BLaER1 treated with 17β-estradiol and CSF1 and Interleukin-3, amounts not matched to agents 10 nM and 100 nM (cell line): Measurements from ENCODE around the gene MYOCD.

Experiments used
- H3K27ac ChIP-seq, 11 experiments: shearing (Covaris generic); formaldehyde crosslinking; 2 replicates each; pipeline ENCODE4 v1.8.1; 2022
- H3K27me3 ChIP-seq, 11 experiments: shearing (Covaris generic); formaldehyde crosslinking; 2 replicates each; pipeline ENCODE4 v1.8.1; 2022
- H3K36me3 ChIP-seq, 11 experiments: shearing (Covaris generic); formaldehyde crosslinking; 2 replicates each; pipeline ENCODE4 v1.8.1; 2022
- H3K4me1 ChIP-seq, 10 experiments: shearing (Covaris generic); formaldehyde crosslinking; 2 replicates each; pipeline ENCODE4 v1.8.1; 2022
- H3K4me2 ChIP-seq, 11 experiments: shearing (Covaris generic); formaldehyde crosslinking; 2 replicates each; pipeline ENCODE4 v1.8.1; 2022
- H3K4me3 ChIP-seq, 10 experiments: shearing (Covaris generic); formaldehyde crosslinking; 2 replicates each; pipeline ENCODE4 v1.8.1; 2022
- H3K9ac ChIP-seq, 11 experiments: shearing (Covaris generic); formaldehyde crosslinking; 2 replicates each; pipeline ENCODE4 v1.8.1; 2022
- H3K9me3 ChIP-seq, 11 experiments: shearing (Covaris generic); formaldehyde crosslinking; replicated peaks in 1 of 11; 2 replicates each; pipeline ENCODE4 v1.8.1; 2022
- H4K20me1 ChIP-seq, 11 experiments: shearing (Covaris generic); formaldehyde crosslinking; 2 replicates each; pipeline ENCODE4 v1.8.1; 2022
- Cebpa-rat ChIP-seq, 11 experiments: shearing (Covaris generic); IDR thresholded peaks; 2 replicates each; pipeline ENCODE4 v1.8.1; 2022

The MYOCD gene

GRCh38 chr17:12731839-12732238 is 66.1 kb downstream of the MYOCD start:
- H4K20me1 ChIP-seq = no peaks in the 10 kb centered on the region
- no peak for TF ChIP-seq Cebpa-rat (IDR thresholded peaks at IDR 0.05)
- H3K27me3 ChIP-seq = no peaks in the 10 kb centered on the region
- no peaks in the 10 kb centered on the region for H3K9me3 ChIP-seq
- H3K4me2 ChIP-seq = no peak overlapping the region
- H3K4me1 ChIP-seq = no peaks in the 10 kb centered on the region
- no peak overlapping the region for H3K9ac ChIP-seq
- no peaks in the 10 kb centered on the region for H3K36me3 ChIP-seq
- H3K4me3 ChIP-seq = no peak overlapping the region
- no peak overlapping the region for H3K27ac ChIP-seq

GRCh38 chr17:12732366-12732765 is 66.7 kb downstream of the MYOCD start:
- no peaks in the 10 kb centered on the region for H3K9me3 ChIP-seq
- no peaks in the 10 kb centered on the region for H3K4me1 ChIP-seq
- H3K36me3 ChIP-seq = no peaks in the 10 kb centered on the region
- H3K27me3 ChIP-seq = no peaks in the 10 kb centered on the region
- no peak for TF ChIP-seq Cebpa-rat (IDR thresholded peaks at IDR 0.05)
- no peak overlapping the region for H3K27ac ChIP-seq
- H3K9ac ChIP-seq = no peak overlapping the region
- H3K4me2 ChIP-seq = no peak overlapping the region
- no peaks in the 10 kb centered on the region for H4K20me1 ChIP-seq
- no peak overlapping the region for H3K4me3 ChIP-seq

GRCh38 chr17:12734926-12735325 is 69.2 kb downstream of the MYOCD start:
- Histone ChIP-seq H3K4me1 (no peaks in the 10 kb centered on the region), H3K4me2 (no peak overlapping the region), H3K4me3 (no peak overlapping the region), H3K9me3 (no peaks in the 10 kb centered on the region), H3K27ac (no peak overlapping the region), H3K9ac (no peak overlapping the region), H4K20me1 (no peaks in the 10 kb centered on the region), H3K36me3 (no peaks in the 10 kb centered on the region), H3K27me3 (no peaks in the 10 kb centered on the region)
- no peak for TF ChIP-seq Cebpa-rat (IDR thresholded peaks at IDR 0.05)

- Histone ChIP-seq H3K27me3 (no peaks in the 10 kb centered on the region), H3K9ac (no peak overlapping the region), H3K4me3 (no peak overlapping the region), H3K27ac (no peak overlapping the region), H3K9me3 (no peaks in the 10 kb centered on the region), H3K4me2 (no peak overlapping the region), H4K20me1 (no peaks in the 10 kb centered on the region), H3K36me3 (no peaks in the 10 kb centered on the region), H3K4me1 (no peaks in the 10 kb centered on the region)
- no peak for TF ChIP-seq Cebpa-rat (IDR thresholded peaks at IDR 0.05)
Measured at GRCh38 chr17:12735517-12735916, 69.8 kb downstream of the MYOCD start.

GRCh38 chr17:12736526-12736925 is 70.8 kb downstream of the MYOCD start:
- H4K20me1 ChIP-seq = no peaks in the 10 kb centered on the region
- no peaks in the 10 kb centered on the region for H3K36me3 ChIP-seq
- H3K4me2 ChIP-seq = no peak overlapping the region
- no peak overlapping the region for H3K4me3 ChIP-seq
- no peak overlapping the region for H3K9ac ChIP-seq
- H3K4me1 ChIP-seq = no peaks in the 10 kb centered on the region
- no peak for TF ChIP-seq Cebpa-rat (IDR thresholded peaks at IDR 0.05)
- no peaks in the 10 kb centered on the region for H3K9me3 ChIP-seq
- no peak overlapping the region for H3K27ac ChIP-seq
- H3K27me3 ChIP-seq = no peaks in the 10 kb centered on the region

- no peaks in the 10 kb centered on the region for H3K9me3 ChIP-seq
- no peak overlapping the region for H3K9ac ChIP-seq
- no peak for TF ChIP-seq Cebpa-rat (IDR thresholded peaks at IDR 0.05)
- H3K27ac ChIP-seq = no peak overlapping the region
- H3K27me3 ChIP-seq = no peaks in the 10 kb centered on the region
- H3K4me3 ChIP-seq = no peak overlapping the region
- no peaks in the 10 kb centered on the region for H3K4me1 ChIP-seq
- no peaks in the 10 kb centered on the region for H3K36me3 ChIP-seq
- H4K20me1 ChIP-seq = no peaks in the 10 kb centered on the region
- H3K4me2 ChIP-seq = no peak overlapping the region
Measured at GRCh38 chr17:12737740-12738469, 72.2 kb downstream of the MYOCD start.

GRCh38 chr17:12738624-12739023 is 72.9 kb downstream of the MYOCD start:
- H3K36me3 ChIP-seq = no peaks in the 10 kb centered on the region
- H3K9me3 ChIP-seq = no peaks in the 10 kb centered on the region

GRCh38 chr17:12739500-12739899 is 73.8 kb downstream of the MYOCD start:
- no peak overlapping the region for H3K27ac ChIP-seq
- no peaks in the 10 kb centered on the region for H4K20me1 ChIP-seq
- H3K4me1 ChIP-seq = no peaks in the 10 kb centered on the region
- no peaks in the 10 kb centered on the region for H3K27me3 ChIP-seq
- H3K9ac ChIP-seq = no peak overlapping the region
- TF ChIP-seq Cebpa-rat (IDR thresholded peaks at IDR 0.05) = no peak
- H3K4me3 ChIP-seq = no peak overlapping the region
- no peaks in the 10 kb centered on the region for H3K9me3 ChIP-seq
- H3K36me3 ChIP-seq = no peaks in the 10 kb centered on the region
- H3K4me2 ChIP-seq = no peak overlapping the region

More at GRCh38 chr17:12738624-12739023, 72.9 kb downstream of the MYOCD start:
- Histone ChIP-seq H3K4me2 (no peak overlapping the region), H4K20me1 (no peaks in the 10 kb centered on the region), H3K27me3 (no peaks in the 10 kb centered on the region), H3K4me1 (no peaks in the 10 kb centered on the region), H3K4me3 (no peak overlapping the region), H3K9ac (no peak overlapping the region), H3K27ac (no peak overlapping the region)
- no peak for TF ChIP-seq Cebpa-rat (IDR thresholded peaks at IDR 0.05)

GRCh38 chr17:12743046-12743445 is 77.4 kb downstream of the MYOCD start:
- Histone ChIP-seq H3K27me3 (no peaks in the 10 kb centered on the region), H3K9ac (no peak overlapping the region), H3K4me1 (no peaks in the 10 kb centered on the region), H4K20me1 (no peaks in the 10 kb centered on the region), H3K27ac (no peak overlapping the region), H3K9me3 (no peaks in the 10 kb centered on the region), H3K36me3 (no peaks in the 10 kb centered on the region), H3K4me3 (no peak overlapping the region), H3K4me2 (no peak overlapping the region)
- no peak for TF ChIP-seq Cebpa-rat (IDR thresholded peaks at IDR 0.05)

- no peak overlapping the region for H3K27ac ChIP-seq
- no peaks in the 10 kb centered on the region for H3K4me1 ChIP-seq
- no peak for TF ChIP-seq Cebpa-rat (IDR thresholded peaks at IDR 0.05)
- no peak overlapping the region for H3K9ac ChIP-seq
- H3K27me3 ChIP-seq = no peaks in the 10 kb centered on the region
- no peak overlapping the region for H3K4me3 ChIP-seq
- no peaks in the 10 kb centered on the region for H3K9me3 ChIP-seq
- H3K4me2 ChIP-seq = no peak overlapping the region
- H3K36me3 ChIP-seq = no peaks in the 10 kb centered on the region
- no peaks in the 10 kb centered on the region for H4K20me1 ChIP-seq
Measured at GRCh38 chr17:12744298-12744697, 78.6 kb downstream of the MYOCD start.
